ENCODE results near the gene ARHGEF1.

Gene ARHGEF1

GRCh38 chr19:41887711-41888382 is 4.9 kb downstream of the ARHGEF1 start:
- TF ChIP-seq, protein P1, sequence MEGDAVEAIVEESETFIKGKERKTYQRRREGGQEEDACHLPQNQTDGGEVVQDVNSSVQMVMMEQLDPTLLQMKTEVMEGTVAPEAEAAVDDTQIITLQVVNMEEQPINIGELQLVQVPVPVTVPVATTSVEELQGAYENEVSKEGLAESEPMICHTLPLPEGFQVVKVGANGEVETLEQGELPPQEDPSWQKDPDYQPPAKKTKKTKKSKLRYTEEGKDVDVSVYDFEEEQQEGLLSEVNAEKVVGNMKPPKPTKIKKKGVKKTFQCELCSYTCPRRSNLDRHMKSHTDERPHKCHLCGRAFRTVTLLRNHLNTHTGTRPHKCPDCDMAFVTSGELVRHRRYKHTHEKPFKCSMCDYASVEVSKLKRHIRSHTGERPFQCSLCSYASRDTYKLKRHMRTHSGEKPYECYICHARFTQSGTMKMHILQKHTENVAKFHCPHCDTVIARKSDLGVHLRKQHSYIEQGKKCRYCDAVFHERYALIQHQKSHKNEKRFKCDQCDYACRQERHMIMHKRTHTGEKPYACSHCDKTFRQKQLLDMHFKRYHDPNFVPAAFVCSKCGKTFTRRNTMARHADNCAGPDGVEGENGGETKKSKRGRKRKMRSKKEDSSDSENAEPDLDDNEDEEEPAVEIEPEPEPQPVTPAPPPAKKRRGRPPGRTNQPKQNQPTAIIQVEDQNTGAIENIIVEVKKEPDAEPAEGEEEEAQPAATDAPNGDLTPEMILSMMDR (conservative IDR thresholded peaks at IDR 0.05): no peak
- H3K27ac ChIP-seq: no peak overlapping the region

GRCh38 chr19:41888926-41889325 is 5.9 kb downstream of the ARHGEF1 start:
- TF ChIP-seq, protein P1 (conservative IDR thresholded peaks at IDR 0.05): no peak
- H3K27ac ChIP-seq: no peak overlapping the region

DNA sequence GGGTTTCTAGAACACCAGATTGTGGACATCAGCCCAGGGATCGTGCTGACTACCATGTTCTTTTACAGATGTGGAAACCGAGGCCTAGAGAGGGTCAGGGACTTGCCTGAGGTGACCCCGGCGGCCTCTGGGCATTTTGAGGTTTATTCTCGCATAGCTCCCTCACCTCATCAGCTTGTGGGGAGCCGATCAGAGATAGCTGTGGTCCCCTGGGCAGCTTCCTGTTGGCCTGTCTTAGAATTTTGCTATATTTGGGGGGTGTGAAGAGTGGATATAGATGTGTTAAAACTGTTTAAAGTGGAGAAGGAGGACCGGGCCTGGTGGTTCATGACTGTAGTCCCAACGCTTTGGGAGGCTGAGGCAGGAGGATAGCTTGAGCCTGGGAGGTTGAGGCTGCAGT is 6.9 kb downstream of the ARHGEF1 start:
- H3K27ac ChIP-seq: no peak overlapping the region
- TF ChIP-seq, protein P1 (conservative IDR thresholded peaks at IDR 0.05): no peak

GRCh38 chr19:41890936-41891335 is 8.0 kb downstream of the ARHGEF1 start:
- no peak overlapping the region for H3K27ac ChIP-seq
- TF ChIP-seq, protein P1 (conservative IDR thresholded peaks at IDR 0.05): no peak

DNA sequence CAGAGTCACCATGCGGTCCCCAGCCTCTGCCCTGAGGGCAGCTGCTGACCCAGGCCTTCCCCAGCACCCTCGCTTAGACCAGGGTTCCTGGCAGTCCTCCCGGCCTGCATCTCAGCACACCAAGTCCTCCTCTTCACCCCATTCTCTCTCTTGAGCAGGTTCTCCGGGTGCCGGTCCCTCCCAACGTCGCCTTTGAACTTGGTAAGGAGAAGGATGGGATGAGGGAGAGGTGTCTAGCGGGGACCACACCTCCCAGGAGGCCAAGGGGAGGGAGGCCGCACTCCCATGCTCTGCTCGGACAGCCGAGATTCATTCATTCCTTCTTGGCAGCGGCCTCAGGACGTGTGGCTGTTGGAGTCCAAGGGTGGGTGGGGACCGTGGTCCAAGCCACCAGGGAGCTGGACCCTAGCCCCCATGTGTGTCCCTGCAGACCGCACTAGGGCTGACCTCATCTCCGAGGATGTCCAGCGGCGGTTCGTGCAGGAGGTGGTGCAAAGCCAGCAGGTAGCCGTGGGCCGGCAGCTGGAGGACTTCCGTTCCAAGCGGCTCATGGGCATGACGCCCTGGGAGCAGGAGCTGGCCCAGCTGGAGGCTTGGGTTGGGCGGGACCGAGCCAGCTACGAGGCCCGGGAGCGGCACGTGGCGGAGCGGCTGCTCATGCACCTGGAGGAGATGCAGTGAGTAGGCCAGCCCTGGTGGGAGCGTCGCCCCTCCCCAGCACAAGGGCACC is 9.4 kb downstream of the ARHGEF1 start:
- TF ChIP-seq, protein P1 (conservative IDR thresholded peaks at IDR 0.05): no peak
- H3K27ac ChIP-seq: no peak overlapping the region

DNA sequence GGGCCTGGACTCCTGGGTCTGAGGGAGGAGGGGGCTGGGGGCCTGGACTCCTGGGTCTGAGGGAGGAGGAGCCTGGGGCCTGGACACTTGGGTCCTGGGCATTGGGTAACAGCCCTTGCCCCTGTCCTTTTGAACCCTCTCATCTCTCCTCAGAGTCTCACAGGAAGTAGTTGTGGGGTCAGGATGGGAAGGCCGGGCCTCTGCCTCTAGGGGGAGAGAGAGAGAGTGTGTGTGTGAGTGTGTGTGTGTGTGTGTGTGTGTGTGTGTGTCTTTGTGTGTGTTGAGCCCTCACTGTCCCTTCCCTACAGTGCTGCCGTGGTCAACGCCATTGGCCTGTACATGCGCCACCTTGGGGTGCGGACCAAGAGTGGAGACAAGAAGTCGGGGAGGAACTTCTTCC is 10.9 kb downstream of the ARHGEF1 start:
- TF ChIP-seq, protein P1 (conservative IDR thresholded peaks at IDR 0.05): no peak
- H3K27ac ChIP-seq: no peak overlapping the region

DNA sequence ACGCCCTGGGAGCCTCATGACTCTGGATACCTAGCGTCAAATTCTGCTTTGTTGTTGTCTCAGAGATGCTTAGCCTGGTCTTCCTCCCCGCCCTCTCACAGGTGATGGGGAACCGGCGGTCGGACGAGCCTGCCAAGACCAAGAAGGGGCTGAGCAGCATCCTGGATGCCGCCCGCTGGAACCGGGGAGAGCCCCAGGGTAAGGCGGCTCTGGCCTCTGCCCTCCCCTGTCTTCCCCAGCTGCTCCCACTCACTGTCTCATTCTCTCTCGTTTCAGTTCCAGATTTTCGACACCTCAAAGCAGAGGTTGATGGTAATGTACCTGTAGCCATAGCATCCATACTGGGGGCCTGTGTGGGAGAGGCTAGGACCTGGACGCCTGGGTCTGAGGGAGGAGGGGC is 11.4 kb downstream of the ARHGEF1 start:
- TF ChIP-seq, protein P1 (conservative IDR thresholded peaks at IDR 0.05): no peak
- no peak overlapping the region for H3K27ac ChIP-seq
